ENCODE data around the gene FAR2. TPM values are rescaled to one million over a fixed set of nuclear protein-coding genes. Genes with fewer than 3 reads are reported as not detected.

FAR2 gene
- total and polyA plus RNA-seq, 2 of the 13 experiments (the other 11 are each of a cell fraction or from before 2014, with no cell fraction given) = not detected

- no peak overlapping the region for H3K4me3 ChIP-seq (replicated peaks in 1 of 3; ENCODE audit: insufficient read depth in 1 of 3, low read depth in 2 of 3, low read length in 3 of 3)
- H2AFZ ChIP-seq (ENCODE audit: low read length) = no peak overlapping the region
- ATAC-seq = no peak
- FAIRE-seq = no peak
- H3K9ac ChIP-seq (ENCODE audit: insufficient read depth, low read depth, low read length) = no peak overlapping the region
- no peaks in the 10 kb centered on the region for H3K36me3 ChIP-seq (replicated peaks in 1 of 2; ENCODE audit: control insufficient read depth in 1 of 2, insufficient read depth in 2 of 2, low read length in 2 of 2)
- BruUV-seq (replicated peaks) = no TSS peak
- ChIA-PET POLR2A (no interaction called here), CTCF (ENCODE audit: low intra/inter-chr PET ratio, low total read pairs) (no interaction called here)
- H3K27me3 ChIP-seq (ENCODE audit: control insufficient read depth in 1 of 2, insufficient read depth in 2 of 2, low read length in 2 of 2) = no peaks in the 10 kb centered on the region
- H3K27ac ChIP-seq (ENCODE audit: extremely low read length, insufficient read depth, low read length) = no peak overlapping the region
- intact Hi-C loops (cut with micrococcal nuclease; ENCODE audit: unreplicated experiment) = no loop called here
- H4K20me1 ChIP-seq (ENCODE audit: insufficient read depth, low read length) = no peaks in the 10 kb centered on the region
- in situ Hi-C loops (cut with HindIII; ENCODE audit: extremely low pct_ligation_motif_present, low pct_unique_long_range_greater_than_20kb) = no loop called here
- TF ChIP-seq CBX1 (IDR thresholded peaks at IDR 0.05; ENCODE audit: low read depth) (no peak), ZNF501 (CRISPR knock-in tag; IDR thresholded peaks at IDR 0.05) (no peak), MBD4 (IDR thresholded peaks at IDR 0.05; ENCODE audit: borderline replicate concordance, low read length) (no peak), MIXL1 (CRISPR knock-in tag; IDR thresholded peaks at IDR 0.05) (no peak), ZNF234 (CRISPR knock-in tag; conservative IDR thresholded peaks at IDR 0.05) (no peak), ZNF496 (CRISPR knock-in tag; IDR thresholded peaks at IDR 0.05; ENCODE audit: insufficient replicate concordance) (no peak), ZNF263 (CRISPR knock-in tag; IDR thresholded peaks at IDR 0.05) (no peak), MLXIP (CRISPR knock-in tag; IDR thresholded peaks at IDR 0.05; ENCODE audit: borderline replicate concordance) (no peak), ZNF430 (CRISPR knock-in tag; IDR thresholded peaks at IDR 0.05) (no peak), ZNF773 (CRISPR knock-in tag; IDR thresholded peaks at IDR 0.05; ENCODE audit: borderline replicate concordance) (no peak), ZNF367 (CRISPR knock-in tag; IDR thresholded peaks at IDR 0.05; ENCODE audit: borderline replicate concordance) (no peak), THAP9 (CRISPR knock-in tag; IDR thresholded peaks at IDR 0.05; ENCODE audit: borderline replicate concordance) (no peak), ZNF230 (CRISPR knock-in tag; IDR thresholded peaks at IDR 0.05) (no peak), RFX1 (IDR thresholded peaks at IDR 0.05) (no peak), ETV5 (CRISPR knock-in tag; IDR thresholded peaks at IDR 0.05; ENCODE audit: borderline replicate concordance) (no peak), ZNF383 (CRISPR knock-in tag; IDR thresholded peaks at IDR 0.05; ENCODE audit: borderline replicate concordance) (no peak), CENPBD1 (CRISPR knock-in tag; IDR thresholded peaks at IDR 0.05; ENCODE audit: borderline replicate concordance, low read depth) (no peak), HIVEP1 (CRISPR knock-in tag; IDR thresholded peaks at IDR 0.05) (no peak), ZNF282 (IDR thresholded peaks at IDR 0.05; ENCODE audit: partially characterized antibody) (no peak)
- H3K4me1 ChIP-seq (ENCODE audit: insufficient read depth, low read length) = no peaks in the 10 kb centered on the region
- WGBS (ENCODE audit: low lambda C conversion rate) = 16% methylated on average over 7 of the region's 7 CpGs
- no peak overlapping the region for H3K4me2 ChIP-seq (ENCODE audit: low read depth, low read length)
- no peak for DNase-seq (ENCODE audit: low spot score)
- no peaks in the 10 kb centered on the region for H3K9me3 ChIP-seq (ENCODE audit: low read length)
- H3K79me2 ChIP-seq (ENCODE audit: insufficient read depth, low read length) = no peaks in the 10 kb centered on the region
Observed at GRCh38 chr12:29164477-29165393, 15.7 kb downstream of the FAR2 start.
